ENCODE data around the gene KCNE3. TPM values are rescaled to one million over a fixed set of nuclear protein-coding genes. Genes with fewer than 3 reads are reported as not detected.

Gene KCNE3
- total RNA-seq, 1 donor = 12.9 TPM

DNA sequence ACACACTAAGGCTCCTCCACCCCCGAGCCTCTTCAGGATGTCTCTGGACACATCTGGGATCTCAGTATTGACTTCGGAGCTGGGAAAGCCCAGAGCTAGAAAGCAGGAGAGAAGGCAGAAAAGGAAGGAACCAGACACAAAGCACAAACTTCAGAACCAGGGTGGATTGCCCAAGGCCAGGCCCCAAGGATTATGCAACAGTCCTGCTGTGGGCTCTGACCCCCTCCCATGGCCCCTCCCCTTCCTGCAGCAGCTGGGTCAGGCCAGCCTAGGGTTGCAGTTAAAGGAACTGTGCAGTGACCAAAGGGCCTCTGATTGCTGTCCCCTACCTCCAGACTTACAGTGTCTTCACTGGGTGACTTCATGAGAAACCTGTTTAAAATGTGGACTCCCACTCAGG, 5.3 kb downstream of the KCNE3 start:
- Histone ChIP-seq H3K4me3 (ENCODE audit: low read length) (peak overlapping the region; percentile 80), H3K9me3 (ENCODE audit: low read depth, low read length) (no peaks in the 10 kb centered on the region), H3K4me1 (ENCODE audit: insufficient read depth, low read length) (peaks cover 80% of the 10 kb centered on the region), H3K27me3 (ENCODE audit: insufficient read depth, low read length) (no peaks in the 10 kb centered on the region)

DNA sequence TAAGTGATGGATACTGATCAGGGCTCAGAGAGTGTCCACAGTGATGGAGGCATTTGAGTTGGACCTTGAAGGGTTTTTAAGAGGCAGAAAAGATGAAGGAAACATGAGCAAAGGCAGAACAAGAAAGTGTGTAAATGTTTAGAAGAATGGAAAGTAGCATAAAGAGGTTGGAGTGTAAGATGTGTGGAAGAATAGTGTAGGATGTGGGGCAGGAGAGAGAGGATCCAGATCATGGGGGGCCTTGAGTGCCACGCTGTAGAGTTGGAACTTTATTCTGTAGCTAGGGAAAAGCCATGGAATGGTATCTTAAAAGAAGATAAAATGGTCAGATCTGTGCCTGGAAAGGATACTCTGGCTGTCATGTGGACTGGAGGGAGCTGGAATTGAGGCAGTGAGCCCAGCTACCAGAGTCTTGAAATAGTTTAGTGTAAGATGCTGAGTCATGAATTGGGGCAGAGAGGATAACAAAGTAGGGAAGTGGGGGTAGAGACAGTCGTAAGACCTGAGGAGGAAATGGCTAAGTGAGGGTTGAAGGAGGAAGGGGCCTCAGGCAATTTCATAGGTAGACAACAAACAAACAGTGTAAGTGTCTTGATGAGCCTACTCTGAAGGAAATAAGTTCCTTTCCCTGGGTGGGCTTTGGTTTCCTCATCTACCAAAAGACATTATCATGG, 6.7 kb downstream of the KCNE3 start:
- Histone ChIP-seq H3K9me3 (ENCODE audit: low read depth, low read length) (no peaks in the 10 kb centered on the region), H3K27me3 (ENCODE audit: insufficient read depth, low read length) (no peaks in the 10 kb centered on the region), H3K4me1 (ENCODE audit: insufficient read depth, low read length) (peaks cover 69% of the 10 kb centered on the region), H3K4me3 (ENCODE audit: low read length) (peak overlapping the region; percentile 80)

DNA sequence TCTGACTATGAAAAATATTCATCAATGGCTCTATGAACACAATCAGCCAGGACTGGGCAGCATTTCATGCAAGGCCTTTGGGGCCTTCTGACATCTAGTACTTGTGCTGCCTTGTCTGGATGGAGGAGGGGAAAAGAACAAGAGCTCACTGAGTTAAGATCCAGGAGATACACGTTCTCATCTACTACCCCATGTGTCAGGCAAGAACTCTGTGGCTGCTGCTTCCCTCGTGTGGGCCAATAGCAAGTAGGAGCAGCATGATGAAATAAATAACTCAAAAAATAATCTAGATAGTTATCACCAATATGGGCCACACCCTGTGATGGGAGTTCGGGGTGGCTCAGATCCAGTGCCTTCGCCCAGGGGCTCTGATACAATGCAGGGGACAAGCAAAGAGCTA, 7.3 kb downstream of the KCNE3 start:
- Histone ChIP-seq H3K9me3 (ENCODE audit: low read depth, low read length) (no peaks in the 10 kb centered on the region), H3K27me3 (ENCODE audit: insufficient read depth, low read length) (no peaks in the 10 kb centered on the region), H3K4me1 (ENCODE audit: insufficient read depth, low read length) (peaks cover 66% of the 10 kb centered on the region), H3K4me3 (ENCODE audit: low read length) (peak overlapping the region; percentile 80)

DNA sequence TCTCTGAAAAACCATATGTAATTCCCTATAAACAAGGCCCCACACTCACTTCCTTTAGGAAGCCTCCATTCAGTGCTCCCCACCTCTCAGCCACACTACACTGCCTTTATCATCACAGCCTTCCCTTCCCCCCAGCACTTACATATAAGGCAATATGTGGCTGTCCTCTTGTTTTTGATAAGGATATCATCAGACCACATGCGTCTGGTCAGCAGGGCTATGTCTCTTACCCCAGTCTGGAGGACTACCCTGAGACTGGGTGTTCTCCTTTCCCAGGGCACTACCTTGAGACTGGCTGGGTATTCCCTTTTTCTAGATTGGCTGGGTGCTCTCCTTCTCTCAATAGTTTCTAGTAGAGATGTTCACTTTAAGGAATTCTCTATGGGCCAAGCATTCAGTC, 7.8 kb downstream of the KCNE3 start:
- peak overlapping the region; percentile 80 for H3K4me3 ChIP-seq (ENCODE audit: low read length)
- no peaks in the 10 kb centered on the region for H3K9me3 ChIP-seq (ENCODE audit: low read depth, low read length)
- peaks cover 61% of the 10 kb centered on the region for H3K4me1 ChIP-seq (ENCODE audit: insufficient read depth, low read length)
- no peaks in the 10 kb centered on the region for H3K27me3 ChIP-seq (ENCODE audit: insufficient read depth, low read length)

DNA sequence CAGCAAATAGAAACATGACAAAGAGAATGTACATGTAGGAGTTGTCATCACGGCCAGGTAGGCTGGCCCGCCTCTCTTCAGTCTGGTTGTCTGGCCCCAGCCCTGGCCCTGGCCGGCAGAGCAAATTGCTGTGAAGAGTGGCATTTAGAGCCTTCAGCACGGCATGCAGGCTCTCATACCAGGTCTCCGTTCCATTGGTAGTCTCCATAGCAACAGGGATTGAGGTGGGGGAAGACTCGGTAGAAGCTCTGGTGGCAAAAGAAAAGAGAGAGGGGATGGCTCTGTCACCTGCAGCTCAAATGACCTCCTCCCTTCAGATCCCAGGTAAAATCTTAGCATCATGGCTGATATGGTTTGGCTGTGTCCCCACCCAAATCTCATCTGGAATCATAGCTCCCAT, 10.0 kb downstream of the KCNE3 start:
- Histone ChIP-seq H3K9me3 (ENCODE audit: low read depth, low read length) (no peaks in the 10 kb centered on the region), H3K4me3 (ENCODE audit: low read length) (no peak overlapping the region), H3K4me1 (ENCODE audit: insufficient read depth, low read length) (peaks cover 41% of the 10 kb centered on the region), H3K27me3 (ENCODE audit: insufficient read depth, low read length) (no peaks in the 10 kb centered on the region)

DNA sequence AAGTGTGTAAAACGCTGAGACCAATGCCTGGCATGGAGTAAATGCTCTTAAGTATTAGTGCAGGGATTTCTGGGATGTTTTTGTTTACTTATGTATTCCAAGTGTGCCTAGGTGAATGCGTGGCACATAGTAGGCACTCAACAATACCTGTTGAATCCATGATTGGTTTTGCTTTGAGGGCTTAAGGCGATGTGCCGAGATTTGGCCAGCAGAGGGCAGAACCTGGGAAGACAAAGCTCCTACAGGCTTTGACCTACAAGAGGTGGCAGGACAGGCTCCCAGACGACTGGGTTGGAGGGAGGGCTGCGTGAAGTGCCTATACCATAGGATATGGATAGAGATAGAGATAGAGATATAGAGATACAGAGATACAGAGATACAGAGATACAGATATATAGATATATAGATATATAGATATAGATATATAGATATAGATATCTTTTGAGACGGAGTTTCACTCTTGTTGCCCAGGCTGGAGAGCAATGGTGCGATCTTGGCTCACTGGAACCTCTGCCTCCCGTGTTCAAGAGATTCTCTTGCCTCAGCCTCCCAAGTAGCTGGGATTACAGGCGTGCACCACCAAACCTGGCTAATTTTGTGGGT, 13.9 kb downstream of the KCNE3 start:
- H3K4me3 ChIP-seq (ENCODE audit: low read length) = no peak overlapping the region
- H3K9me3 ChIP-seq (ENCODE audit: low read depth, low read length) = no peaks in the 10 kb centered on the region
- H3K27me3 ChIP-seq (ENCODE audit: insufficient read depth, low read length) = no peaks in the 10 kb centered on the region
- peaks cover 29% of the 10 kb centered on the region for H3K4me1 ChIP-seq (ENCODE audit: insufficient read depth, low read length)

DNA sequence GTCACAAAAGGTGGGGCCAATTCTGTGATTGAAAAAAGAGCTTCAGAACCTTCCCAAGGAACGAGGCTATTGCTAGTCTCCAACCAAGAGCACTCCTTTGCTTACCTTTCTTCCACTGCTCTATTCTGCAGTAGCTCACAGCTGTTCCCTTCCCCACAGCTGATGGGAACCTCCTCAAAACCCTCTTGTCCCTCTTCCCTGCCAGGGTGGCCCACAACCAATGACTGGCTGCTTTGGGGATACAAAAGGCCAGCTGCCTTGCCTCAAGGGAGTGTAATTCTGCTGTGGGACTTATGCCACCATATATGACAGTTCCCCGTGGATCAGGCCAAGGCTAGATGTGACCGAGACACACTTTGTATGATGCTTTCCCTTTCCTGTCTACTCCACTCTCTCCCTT, 15.0 kb downstream of the KCNE3 start:
- Histone ChIP-seq H3K9me3 (ENCODE audit: low read depth, low read length) (no peaks in the 10 kb centered on the region), H3K27me3 (ENCODE audit: insufficient read depth, low read length) (no peaks in the 10 kb centered on the region), H3K4me3 (ENCODE audit: low read length) (no peak overlapping the region), H3K4me1 (ENCODE audit: insufficient read depth, low read length) (peaks cover 24% of the 10 kb centered on the region)

DNA sequence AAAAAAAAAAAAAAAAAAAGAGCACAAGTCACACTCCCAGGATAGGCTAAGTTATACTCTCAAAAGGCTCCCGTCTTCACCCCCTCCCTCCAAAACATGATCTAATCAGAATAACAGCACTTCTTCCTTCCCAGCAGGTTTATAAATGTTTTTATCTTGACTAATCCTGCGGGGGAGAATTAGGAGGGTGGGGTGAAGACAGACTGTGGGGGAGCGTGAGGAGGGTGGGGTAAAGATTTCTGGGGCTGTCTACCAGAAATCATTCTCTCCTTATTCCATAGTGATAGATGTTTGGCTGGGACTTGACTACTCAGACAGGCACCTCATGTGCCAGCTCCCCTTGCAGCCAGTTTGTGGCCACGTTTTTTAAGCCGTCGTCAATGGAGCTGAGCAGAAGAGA, 17.0 kb downstream of the KCNE3 start:
- H3K27me3 ChIP-seq (ENCODE audit: insufficient read depth, low read length) = no peaks in the 10 kb centered on the region
- peaks cover 17% of the 10 kb centered on the region for H3K4me1 ChIP-seq (ENCODE audit: insufficient read depth, low read length)

DNA sequence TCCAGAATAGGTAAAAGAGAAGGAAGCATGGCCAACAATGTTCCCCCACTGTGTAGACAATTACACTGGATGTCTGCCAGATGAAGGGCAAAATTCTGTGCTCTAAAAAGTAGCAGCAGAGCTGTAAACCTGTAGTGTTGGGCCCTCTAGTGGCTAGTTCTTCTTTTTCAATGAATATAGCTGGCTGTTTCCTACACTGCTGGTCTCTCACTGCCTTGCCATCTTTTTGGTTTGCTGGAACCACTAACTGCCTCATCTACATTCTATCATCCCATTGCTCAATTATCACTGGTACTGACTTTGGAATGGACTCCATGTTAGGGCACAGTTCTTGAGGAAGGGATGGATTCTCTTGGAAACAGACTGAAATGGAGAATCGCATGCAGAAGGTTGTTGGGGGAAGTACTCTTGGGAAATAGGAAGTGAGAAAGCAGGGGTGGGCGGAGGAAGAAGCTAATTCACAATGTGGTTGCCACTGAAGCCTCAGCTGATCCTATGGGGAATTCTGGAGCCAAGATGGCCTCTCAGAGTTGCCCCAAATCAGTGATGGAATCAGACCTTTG, 17.9 kb downstream of the KCNE3 start:
- H3K4me3 ChIP-seq (ENCODE audit: low read length) = no peak overlapping the region
- H3K4me1 ChIP-seq (ENCODE audit: insufficient read depth, low read length) = peaks cover 17% of the 10 kb centered on the region
- no peaks in the 10 kb centered on the region for H3K27me3 ChIP-seq (ENCODE audit: insufficient read depth, low read length)
- no peaks in the 10 kb centered on the region for H3K9me3 ChIP-seq (ENCODE audit: low read depth, low read length)

More for the DNA sequence above, 17.0 kb downstream of the KCNE3 start:
- Histone ChIP-seq H3K9me3 (ENCODE audit: low read depth, low read length) (no peaks in the 10 kb centered on the region), H3K4me3 (ENCODE audit: low read length) (no peak overlapping the region)

DNA sequence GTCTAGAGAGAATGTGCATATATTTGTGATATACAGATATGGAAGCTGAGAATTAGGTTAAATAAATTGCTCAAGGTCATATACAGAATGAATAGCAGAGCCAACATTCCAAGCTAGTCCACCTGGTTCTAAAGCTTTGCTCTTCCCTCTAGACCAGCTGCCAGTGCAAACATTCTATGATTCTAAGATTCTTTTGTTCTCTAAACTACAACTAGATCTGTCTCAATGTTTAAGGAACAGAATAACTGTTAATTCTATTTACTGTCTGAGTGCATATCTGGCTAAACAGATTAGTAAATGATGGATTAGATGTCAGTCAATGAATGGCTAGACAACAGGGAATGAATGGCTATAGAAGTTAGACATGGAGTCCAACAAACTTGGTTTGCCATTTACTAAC, 19.6 kb downstream of the KCNE3 start:
- Histone ChIP-seq H3K27me3 (ENCODE audit: insufficient read depth, low read length) (no peaks in the 10 kb centered on the region), H3K4me3 (ENCODE audit: low read length) (no peak overlapping the region), H3K9me3 (ENCODE audit: low read depth, low read length) (no peaks in the 10 kb centered on the region), H3K4me1 (ENCODE audit: insufficient read depth, low read length) (peaks cover 17% of the 10 kb centered on the region)

DNA sequence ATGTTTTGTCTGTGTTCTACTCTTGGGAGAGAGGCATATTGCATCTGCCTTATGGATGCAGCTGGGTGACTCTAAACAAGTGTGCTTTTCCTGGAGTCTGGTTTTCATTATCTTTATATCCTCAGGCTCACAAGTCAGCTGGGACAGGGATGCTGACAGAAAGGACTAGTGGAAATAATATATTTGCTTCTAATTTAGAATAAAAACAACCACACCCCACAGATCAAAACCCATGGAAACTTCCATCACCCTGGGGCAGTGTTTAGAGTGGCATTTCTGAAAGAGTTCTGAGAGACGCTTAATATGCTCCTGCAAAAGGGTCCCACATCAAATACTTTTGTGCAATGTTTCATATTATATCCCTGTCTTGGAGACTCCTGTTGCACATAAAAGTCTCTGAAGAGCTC, 20.8 kb downstream of the KCNE3 start:
- Histone ChIP-seq H3K27me3 (ENCODE audit: insufficient read depth, low read length) (no peaks in the 10 kb centered on the region), H3K4me3 (ENCODE audit: low read length) (no peak overlapping the region), H3K4me1 (ENCODE audit: insufficient read depth, low read length) (peaks cover 17% of the 10 kb centered on the region), H3K9me3 (ENCODE audit: low read depth, low read length) (no peaks in the 10 kb centered on the region)

DNA sequence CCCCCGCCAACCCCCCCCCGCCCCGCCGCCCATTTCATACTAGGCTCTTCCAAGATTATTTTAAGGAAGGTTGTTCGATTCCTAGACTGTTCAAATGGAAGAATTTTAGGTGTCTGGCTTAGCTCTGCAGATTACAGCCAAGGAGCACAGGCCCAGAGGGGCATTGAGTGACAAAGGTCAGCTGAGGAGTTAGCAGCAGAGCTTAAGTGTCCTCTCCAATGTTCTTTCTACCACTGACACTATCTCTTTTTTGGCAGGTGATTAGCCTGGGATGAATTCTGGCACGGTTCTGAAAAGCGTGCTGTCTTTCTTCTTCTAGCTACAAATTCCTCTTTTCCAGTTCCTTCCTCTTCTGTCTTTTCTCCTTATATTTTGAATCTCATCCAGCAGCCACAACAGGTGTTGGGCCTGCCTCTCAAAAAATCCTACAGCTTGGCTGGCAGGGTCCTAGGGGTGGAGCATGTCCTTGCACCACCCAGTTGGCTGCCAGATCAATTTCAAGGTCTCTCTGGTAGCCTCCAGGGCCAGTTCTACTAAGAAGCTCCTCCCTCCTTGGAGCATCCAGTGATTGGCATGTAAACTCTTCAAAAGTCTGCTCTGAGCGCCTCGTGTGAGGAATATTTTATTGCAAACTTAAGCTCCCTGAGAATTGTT, 23.0 kb downstream of the KCNE3 start:
- Histone ChIP-seq H3K27me3 (ENCODE audit: insufficient read depth, low read length) (no peaks in the 10 kb centered on the region), H3K4me1 (ENCODE audit: insufficient read depth, low read length) (peaks cover 3% of the 10 kb centered on the region), H3K9me3 (ENCODE audit: low read depth, low read length) (peaks cover 5% of the 10 kb centered on the region), H3K4me3 (ENCODE audit: low read length) (no peak overlapping the region)

DNA sequence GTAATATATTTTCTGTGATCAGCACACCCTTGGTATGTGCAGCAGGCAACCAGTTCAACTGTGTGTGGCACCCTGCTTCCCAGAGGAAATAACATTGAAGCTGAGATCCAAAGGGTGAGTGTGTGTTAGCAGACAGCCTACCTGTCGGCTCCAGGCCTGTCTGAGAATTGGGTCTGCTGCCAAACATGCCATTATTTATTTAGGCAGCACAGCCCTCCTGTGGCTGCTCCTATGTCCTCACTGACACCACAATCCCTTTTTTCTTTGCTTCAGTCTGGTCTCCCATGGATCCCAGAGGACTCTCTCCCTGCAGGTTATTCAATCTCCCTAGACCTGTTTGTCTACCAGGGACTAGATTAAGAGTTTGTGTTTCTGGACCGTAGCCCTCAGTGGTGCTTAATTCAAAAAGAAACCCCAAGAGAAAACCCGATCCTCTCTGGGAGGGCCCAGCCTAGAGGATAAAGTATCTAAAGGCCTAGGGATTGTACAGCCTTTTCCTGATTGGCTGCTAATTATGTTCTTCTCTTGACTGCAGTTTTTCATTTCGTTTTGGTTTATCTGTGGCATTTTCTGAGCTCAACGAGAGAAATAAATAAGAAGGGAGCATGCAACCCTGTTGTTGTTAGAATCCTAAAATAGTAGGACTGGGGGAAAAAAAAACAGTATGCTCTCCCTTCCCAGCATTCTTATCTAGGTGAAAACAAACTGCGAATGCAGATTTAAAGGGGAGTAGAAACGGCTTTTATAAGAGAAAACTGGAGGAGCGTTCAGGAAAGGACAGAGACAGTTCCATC, 24.1 kb downstream of the KCNE3 start:
- peaks cover 5% of the 10 kb centered on the region for H3K9me3 ChIP-seq (ENCODE audit: low read depth, low read length)
- no peak overlapping the region for H3K4me3 ChIP-seq (ENCODE audit: low read length)
- H3K4me1 ChIP-seq (ENCODE audit: insufficient read depth, low read length) = no peaks in the 10 kb centered on the region
- no peaks in the 10 kb centered on the region for H3K27me3 ChIP-seq (ENCODE audit: insufficient read depth, low read length)

DNA sequence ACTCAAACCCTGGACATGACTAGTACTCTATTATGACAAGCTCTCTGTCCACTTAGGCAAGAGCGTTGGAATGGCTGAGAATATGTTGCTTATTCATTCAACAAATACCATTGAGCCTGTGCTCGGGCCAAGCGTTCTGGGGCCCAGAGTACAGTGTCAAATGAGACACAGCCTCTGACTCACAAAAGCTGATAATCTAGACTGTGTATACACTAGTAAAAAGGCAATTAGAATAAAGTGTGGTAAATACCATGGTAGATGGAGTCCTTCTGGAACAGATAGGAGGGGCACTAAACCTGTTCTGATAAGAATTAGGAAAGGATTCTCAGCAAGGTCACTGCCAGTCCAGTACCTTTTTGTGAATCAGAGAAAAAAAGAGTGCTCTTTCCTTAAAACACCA, 24.7 kb downstream of the KCNE3 start:
- Histone ChIP-seq H3K4me3 (ENCODE audit: low read length) (no peak overlapping the region), H3K4me1 (ENCODE audit: insufficient read depth, low read length) (no peaks in the 10 kb centered on the region), H3K9me3 (ENCODE audit: low read depth, low read length) (peaks cover 5% of the 10 kb centered on the region), H3K27me3 (ENCODE audit: insufficient read depth, low read length) (no peaks in the 10 kb centered on the region)

DNA sequence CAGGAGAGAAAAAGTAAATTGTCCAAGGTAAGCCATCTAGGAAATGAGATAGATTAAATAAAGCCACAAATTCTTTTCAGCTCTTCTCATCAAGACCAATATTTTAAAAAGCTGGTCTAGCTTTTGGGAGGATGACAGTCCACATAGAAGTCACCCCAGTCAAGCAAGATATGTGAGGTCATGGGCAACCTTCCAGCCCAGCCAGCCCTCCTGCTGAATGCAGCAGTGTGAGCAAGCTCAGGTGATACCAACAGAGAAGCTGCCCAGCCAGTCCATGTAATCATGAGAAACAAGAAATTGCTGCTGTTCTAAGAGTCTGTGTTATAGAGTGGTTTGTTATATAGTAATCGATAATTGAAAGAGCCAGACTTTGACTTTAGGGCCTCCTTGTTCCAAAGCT, 28.7 kb downstream of the KCNE3 start:
- Histone ChIP-seq H3K4me1 (ENCODE audit: insufficient read depth, low read length) (no peaks in the 10 kb centered on the region), H3K9me3 (ENCODE audit: low read depth, low read length) (peaks cover 5% of the 10 kb centered on the region), H3K4me3 (ENCODE audit: low read length) (no peak overlapping the region), H3K27me3 (ENCODE audit: insufficient read depth, low read length) (no peaks in the 10 kb centered on the region)
